GM18508 (cell line): Measurements from ENCODE around the gene PIGR.

Source experiments
- ATAC-seq: cut with Tn5 transposase; IDR thresholded peaks from one replicate; pipeline ENCODE4 v1.9.1; 2021; ENCODE audit warnings: moderate number of reproducible peaks; ENCODE audit not compliant: insufficient read depth, unreplicated experiment

PIGR gene

DNA sequence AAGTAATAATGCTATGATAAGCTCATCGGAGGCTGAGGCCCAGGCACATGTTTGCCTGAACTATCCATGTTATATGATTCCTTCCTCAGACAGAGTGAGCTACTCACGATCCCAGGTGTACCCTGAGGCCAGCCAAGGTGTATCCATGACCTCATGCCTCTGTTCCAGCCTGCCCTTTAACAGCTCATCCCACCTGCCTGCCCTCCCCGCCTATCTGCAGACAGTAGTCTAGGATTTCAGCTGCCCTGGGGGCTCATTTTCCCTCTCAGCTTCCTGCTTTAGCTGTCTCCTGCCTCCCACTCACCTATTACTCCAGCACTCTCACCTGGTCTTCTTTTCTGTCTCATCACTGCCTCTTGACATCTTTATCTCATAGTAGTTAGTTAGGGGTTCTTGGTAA, 50.9 kb downstream of the PIGR start:
- no peak for ATAC-seq

DNA sequence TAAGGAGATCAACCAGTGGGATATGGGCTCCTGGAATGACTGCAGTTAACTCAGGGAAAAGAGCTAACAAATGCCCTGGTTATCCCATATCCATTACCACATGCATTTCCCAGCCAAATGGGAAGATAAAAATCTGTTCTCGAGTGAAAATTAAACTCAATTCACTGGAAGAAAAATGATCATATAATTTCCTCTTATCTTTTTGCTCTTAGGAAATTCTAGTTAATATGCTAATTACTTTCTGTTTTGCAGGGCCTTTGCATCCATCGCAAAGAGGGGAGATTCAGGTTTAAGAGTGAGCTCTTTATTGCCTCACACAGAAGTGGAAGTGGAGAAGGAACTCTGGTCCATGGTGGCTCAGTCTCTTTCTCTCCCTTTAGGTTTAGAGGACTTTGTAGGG, 52.9 kb downstream of the PIGR start:
- no peak for ATAC-seq

DNA sequence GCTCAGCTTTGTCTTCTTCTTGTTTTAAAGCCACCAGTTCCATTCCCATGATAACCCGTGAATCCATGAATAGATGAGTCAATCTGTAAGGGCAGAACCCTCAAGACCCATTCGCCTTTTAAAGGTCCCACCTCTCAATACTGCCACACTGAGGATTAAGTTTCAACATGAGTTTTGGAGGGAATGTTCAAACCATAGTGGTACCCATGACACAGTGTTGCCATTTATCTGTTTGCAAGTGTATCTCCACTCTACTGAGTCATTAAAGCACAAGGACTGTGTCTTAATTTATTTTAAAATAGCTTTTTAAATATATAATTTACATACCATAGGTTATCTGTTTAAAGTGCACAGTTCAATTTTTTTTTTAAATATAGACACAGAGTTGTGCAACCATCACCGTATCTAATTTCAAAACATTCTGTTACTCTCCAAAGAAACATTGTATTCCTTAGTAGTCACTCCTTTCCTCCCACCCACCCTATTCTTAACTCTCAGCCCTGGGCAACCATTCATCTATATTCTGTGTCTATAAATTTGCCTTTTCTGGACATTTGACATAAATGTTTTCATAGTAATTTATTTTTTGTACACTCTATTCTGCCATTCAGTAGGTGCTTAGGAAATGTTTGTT, 53.8 kb downstream of the PIGR start:
- ATAC-seq = no peak

DNA sequence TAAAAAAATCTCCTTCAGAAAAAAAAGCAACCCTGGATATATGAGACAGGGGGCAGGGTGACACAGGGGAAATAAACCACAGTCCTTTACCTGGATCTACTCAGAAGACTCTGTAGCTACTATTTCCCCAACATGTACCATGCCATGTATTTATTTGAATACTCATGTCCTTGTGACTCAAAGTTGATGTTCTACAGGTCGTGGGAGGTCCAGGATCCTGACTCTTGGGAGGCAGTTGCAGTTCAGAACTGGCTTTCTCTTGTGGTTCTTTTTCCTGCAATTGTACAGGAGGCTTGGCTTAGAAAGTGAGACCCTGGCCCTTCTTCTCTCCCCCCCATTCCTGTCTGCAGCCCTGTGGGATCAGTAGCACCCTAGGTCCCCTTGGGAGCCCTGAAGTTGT, 54.9 kb downstream of the PIGR start:
- ATAC-seq = no peak

DNA sequence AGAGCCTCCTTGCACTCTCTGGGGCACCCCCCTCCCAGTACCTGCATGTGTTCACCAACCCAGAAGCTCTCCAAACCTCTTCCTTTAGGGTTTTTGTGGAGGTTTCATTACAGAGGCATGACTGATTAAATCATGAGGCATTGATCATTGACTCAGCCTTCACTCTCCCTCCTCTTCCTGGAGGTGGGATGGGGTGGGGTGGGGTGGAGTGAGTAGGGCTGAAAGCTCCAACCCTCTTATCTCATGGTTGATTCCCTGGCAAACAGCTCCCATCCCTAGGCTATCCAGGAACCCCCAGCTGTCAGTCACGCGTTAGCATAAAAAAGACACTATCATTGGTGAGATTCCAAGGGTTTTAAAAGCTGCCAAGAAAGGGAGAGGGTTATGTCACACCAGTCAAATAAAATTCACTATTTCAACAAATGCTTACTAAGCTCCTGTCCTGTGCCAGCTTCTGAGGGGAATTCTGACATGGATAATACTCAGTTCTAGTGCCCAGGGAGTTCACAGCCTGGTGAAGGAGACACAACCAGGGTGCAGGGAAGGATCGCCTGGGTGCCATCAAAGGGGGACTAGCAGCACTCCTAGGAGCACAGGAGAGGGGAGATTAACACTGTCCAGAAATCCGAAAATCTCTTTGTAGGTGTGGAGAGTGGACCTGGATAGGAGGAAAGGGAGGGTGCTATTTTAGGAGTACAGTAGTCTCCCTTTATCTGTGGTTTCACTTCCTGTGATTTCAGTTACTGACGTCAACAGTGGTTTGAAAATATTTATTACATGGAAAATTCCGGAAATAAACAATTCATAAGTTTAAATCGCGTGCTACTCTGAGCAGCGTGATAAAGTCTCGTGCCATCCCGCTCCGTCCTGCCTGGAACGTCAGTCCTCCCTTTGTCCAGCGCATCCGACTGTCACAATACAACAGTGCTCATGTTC, 55.9 kb downstream of the PIGR start:
- ATAC-seq = no peak

DNA sequence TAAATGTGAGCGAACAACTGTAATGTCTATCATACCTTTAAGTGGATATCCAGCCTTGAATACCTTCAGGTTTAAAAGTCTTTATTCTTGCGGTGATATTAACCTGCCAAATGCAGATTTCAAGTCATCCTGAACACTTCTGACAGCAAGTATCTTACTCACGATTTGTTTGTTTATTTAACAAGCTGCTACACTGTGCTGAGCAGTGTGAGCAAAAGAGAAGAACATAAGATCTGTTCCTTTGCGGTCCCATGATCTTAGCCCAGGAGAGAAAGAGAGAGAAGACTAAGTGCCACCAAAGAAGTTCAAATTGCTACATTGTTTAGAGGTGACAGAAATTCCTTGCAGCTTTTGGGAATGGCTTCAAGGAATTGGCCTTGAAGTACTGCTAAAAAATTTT, 58.6 kb downstream of the PIGR start:
- ATAC-seq = no peak

DNA sequence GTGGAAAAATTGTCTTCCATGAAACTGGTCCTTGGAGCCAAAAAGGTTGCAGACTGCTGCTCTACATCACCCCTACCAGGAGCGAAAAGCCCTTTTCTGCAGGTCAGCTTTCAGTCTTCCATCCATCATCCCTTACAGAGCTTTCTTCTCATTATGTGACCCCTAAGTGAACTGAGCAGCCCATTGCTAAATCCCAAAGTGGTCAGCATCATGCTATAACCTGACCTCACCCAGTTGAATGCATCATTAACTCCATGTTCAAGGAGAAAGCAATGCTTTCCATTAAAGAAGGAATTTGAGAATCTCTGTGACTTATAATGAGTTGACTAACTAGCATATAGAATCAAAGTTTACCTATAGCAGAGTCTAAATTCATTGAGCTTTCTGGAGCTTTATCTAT, 59.4 kb downstream of the PIGR start:
- ATAC-seq = no peak

DNA sequence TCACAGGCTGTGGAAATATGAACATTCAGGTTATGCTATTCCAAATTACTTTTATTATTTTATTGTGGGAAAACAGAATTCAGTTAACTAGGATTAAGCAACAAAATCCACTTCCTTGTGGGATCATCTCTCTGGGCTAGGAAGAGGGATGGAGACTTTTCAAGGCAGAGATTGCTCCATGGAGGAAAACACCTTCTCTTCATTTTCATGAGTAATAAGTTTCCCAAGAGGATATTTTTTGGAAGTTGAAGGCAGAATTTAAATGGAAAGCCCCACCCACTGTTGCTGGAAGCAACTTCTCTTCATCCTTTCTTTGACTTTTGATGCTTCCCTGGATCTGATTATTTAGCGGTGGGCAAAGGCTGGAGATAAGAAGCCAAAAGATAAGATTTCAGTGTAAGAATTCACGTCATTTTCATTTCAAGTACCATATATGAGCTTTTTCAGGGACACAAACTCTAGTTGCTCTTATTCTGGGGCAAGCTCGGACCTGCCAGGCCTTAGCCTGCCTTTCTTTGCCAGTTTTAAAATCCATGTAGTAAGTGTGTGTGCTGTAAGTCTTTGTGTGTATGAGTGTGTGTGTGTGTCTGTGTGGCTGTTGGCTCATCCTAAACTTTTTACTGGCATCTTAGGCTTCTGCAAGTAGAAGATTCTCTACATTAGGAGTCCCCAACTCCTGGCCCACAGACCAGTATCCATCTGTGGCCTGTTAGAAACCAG, 60.8 kb downstream of the PIGR start:
- no peak for ATAC-seq

DNA sequence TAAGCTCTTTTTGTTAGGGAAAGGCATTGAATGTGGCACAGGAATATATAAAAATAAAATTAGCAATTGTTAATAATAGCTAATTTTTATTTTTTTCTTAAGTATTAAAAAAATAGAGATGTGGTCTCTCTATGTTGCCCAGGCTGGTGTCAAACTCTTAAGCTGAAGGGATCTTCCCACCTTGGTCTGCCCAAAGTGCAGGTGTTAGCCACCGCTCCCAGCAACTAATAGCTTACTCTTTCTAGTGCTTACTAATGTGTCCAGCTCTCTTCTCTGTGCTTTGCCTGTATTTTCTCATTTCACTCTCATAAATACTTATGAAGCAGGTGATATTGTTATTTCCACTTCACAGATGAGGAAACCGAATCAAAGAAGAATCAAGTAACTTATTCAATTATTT, 62.4 kb downstream of the PIGR start:
- ATAC-seq = no peak

DNA sequence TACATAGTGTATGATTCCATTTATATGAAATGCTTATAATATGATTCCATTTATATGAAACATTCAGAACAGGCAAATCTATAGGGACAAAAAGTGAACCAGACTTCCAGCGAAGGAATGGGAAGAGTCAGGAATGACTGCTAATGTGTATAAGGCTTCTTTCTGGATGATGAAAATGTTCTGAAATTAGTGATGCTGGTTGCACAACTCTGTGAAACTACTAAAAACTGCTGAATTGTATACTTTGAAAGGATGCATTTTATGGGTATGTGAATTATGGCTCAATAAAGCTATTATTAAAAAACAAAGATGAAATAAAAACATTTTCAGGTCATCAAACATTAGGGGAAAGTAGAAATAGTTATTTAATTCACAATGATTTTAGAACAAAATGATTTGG, 63.1 kb downstream of the PIGR start:
- ATAC-seq = no peak

DNA sequence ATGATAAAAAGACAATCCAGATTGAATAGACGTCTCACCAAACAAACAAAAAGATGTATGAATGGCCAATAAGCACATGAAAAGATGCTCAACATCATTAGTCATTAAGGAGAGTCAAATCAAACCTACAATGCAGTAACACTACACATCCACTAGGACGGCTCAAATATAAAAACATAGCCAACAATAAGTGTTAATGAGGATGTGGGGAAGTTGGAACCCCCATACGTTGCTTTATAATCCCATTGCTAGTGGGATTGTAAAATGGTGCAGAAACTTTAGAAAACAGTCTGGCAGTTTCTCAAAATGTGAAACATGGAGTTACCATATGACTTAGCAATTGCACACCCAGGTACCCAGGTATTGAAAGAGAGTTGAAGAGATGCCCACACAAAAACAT, 63.7 kb downstream of the PIGR start:
- no peak for ATAC-seq

DNA sequence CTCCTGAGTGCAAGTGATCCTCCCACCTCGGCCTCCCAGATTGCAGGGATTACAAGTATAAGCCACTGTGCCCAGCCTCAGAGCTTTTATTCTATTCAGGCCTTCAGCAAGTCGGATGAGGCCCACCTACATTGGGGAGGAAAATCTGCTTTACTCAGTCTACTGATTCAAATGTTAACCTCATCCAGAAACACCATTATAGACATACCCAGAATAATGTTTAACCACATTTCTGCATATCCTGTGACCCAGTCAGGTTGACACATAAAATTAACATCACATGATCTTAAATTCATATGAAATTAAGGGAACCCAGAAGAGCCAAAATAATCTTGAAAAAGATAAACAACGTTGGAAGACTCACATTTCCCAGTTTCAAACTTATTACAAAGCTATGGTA, 66.0 kb downstream of the PIGR start:
- no peak for ATAC-seq
